GM19240 (cell line): ENCODE data around the gene SET.
"Not testable (repeated sequence)": the region's sequence is repeated elsewhere in the genome, so short reads cannot be mapped to it uniquely, and the experiment has no call there.

Source experiments
- DNase-seq: peaks from one replicate; pipeline ENCODE4 v3.0.0; 2011; ENCODE audit warnings: low spot score; ENCODE audit not compliant: insufficient read length

SET gene

GRCh38 chr9:128687453-128687852 is 1.6 kb upstream of the SET start:
- no peak for DNase-seq

GRCh38 chr9:128689293-128689774 is 312 bp downstream of the SET start:
- no peak for DNase-seq

GRCh38 chr9:128689820-128690683 is 1.0 kb downstream of the SET start:
- DNase-seq: no peak

- no peak for DNase-seq
Measured at GRCh38 chr9:128690684-128691034, 1.6 kb downstream of the SET start.

GRCh38 chr9:128693738-128694137 is 4.7 kb downstream of the SET start:
- DNase-seq: not testable (repeated sequence)

- no peak for DNase-seq
Measured at GRCh38 chr9:128694344-128694743, 5.3 kb downstream of the SET start.

GRCh38 chr9:128696923-128697707 is 8.1 kb downstream of the SET start:
- DNase-seq: no peak

GRCh38 chr9:128699096-128699795 is 10.2 kb downstream of the SET start:
- not testable (repeated sequence) for DNase-seq

- DNase-seq: no peak
Measured at GRCh38 chr9:128701227-128701854, 12.3 kb downstream of the SET start.

GRCh38 chr9:128702445-128702948 is 13.5 kb downstream of the SET start, which contains the start of gene PKN3:
PKN3 (plus strand) TSS chr9:128702503; CDS start chr9:128702916, 413 bp downstream.
- peak; percentile 92 for DNase-seq

GRCh38 chr9:128702949-128703615 is 14.1 kb downstream of the SET start:
- no peak for DNase-seq

- no peak for DNase-seq
Measured at GRCh38 chr9:128703616-128704355, 14.8 kb downstream of the SET start.

GRCh38 chr9:128704356-128704670 is 15.3 kb downstream of the SET start:
- no peak for DNase-seq

- no peak for DNase-seq
Measured at GRCh38 chr9:128705051-128705965, 16.3 kb downstream of the SET start.

- no peak for DNase-seq
Measured at GRCh38 chr9:128706045-128706444, 17.0 kb downstream of the SET start.

- DNase-seq: no peak
Measured at GRCh38 chr9:128706671-128707381, 17.8 kb downstream of the SET start.

GRCh38 chr9:128707446-128707845 is 18.4 kb downstream of the SET start:
- no peak for DNase-seq
